Uterus (tissue), 4 donors: ENCODE measurements around the gene ASF1B. TPM values are rescaled to one million over a fixed set of nuclear protein-coding genes. Genes with fewer than 3 reads are reported as not detected.

Experiments
- DNase-seq, 2 donors: peaks; one replicate each; pipeline ENCODE4 v3.0.0-alpha.2; 2019 to 2020
- H3K27ac ChIP-seq, 2 donors: fragments of 200-600 bp; sonication (generic); 1 replicate in 1 of 2; 2 replicates in 1 of 2; pipeline ENCODE4 v1.5.1; 2016 to 2018
- H3K27me3 ChIP-seq, 2 donors: fragments of 200-600 bp; sonication (generic); one replicate each; pipeline ENCODE4 v1.5.1; 2018 to 2019; ENCODE audit warnings: control low read depth in 1 of 2
- H3K36me3 ChIP-seq, 2 donors: fragments of 200-600 bp; sonication (generic); one replicate each; pipeline ENCODE4 v1.5.1; 2019; ENCODE audit warnings: control low read depth in 1 of 2
- H3K4me1 ChIP-seq, 2 donors: fragments of 200-600 bp; sonication (generic); one replicate each; pipeline ENCODE4 v1.5.1; 2018 to 2019; ENCODE audit warnings: control low read depth in 1 of 2
- H3K4me3 ChIP-seq, 2 donors: fragments of 200-600 bp; sonication (generic); 1 replicate in 1 of 2; 2 replicates in 1 of 2; pipeline ENCODE4 v1.5.1; 2018 to 2019; ENCODE audit warnings: mild to moderate bottlenecking in 1 of 2
- H3K9me3 ChIP-seq, 2 donors: fragments of 200-600 bp; sonication (generic); one replicate each; pipeline ENCODE4 v1.5.1; 2019; ENCODE audit warnings: control low read depth in 1 of 2
- CTCF ChIP-seq, 4 experiments: fragments of 200-600 bp in 2 of 4; fragments of 450-650 bp in 2 of 4; sonication (generic) in 2 of 4; IDR thresholded peaks; one replicate each; pipeline ENCODE4 v1.5.1; 2016 to 2019; ENCODE audit warnings: antibody characterized with exemption in 4 of 4, mild to moderate bottlenecking in 2 of 4, moderate library complexity in 1 of 4
- POLR2A ChIP-seq, 2 donors: fragments of 450-650 bp; IDR thresholded peaks; one replicate each; pipeline ENCODE4 v1.6.1; 2016; ENCODE audit warnings: antibody characterized with exemption in 2 of 2, mild to moderate bottlenecking in 1 of 2, moderate library complexity in 1 of 2
- intact Hi-C: fragments of 100-400 bp; cut with DNase I; formaldehyde crosslinking; loops from one replicate; pipeline ENCODE4 v1.15.1; 2023; ENCODE audit warnings: low total_unique reads
- total RNA-seq, 4 donors: library from RNA; depleted of rRNA in 3 of 4; stranded (reverse); fragments of >200 nt in 3 of 4; gene quantifications; one replicate each; pipeline versions ENCODE4 v1.1.0 to v1.2.4, GENCODE V29; 2014 to 2023
- donor health status: DM: yes; HTN: yes; CAD: no.

The ASF1B gene
- total RNA-seq, 4 donors from 2014 or later = 16.7 TPM; not detected in 3

GRCh38 chr19:14086098-14086497 lies 50.3 kb downstream of the ASF1B start:
- DNase-seq = no peak
- Histone ChIP-seq H3K27me3 (no peaks in the 10 kb centered on the region), H3K4me1 (no peaks in the 10 kb centered on the region), H3K27ac (no peak overlapping the region), H3K36me3 (no peaks in the 10 kb centered on the region), H3K4me3 (no peak overlapping the region), H3K9me3 (no peaks in the 10 kb centered on the region)
- TF ChIP-seq CTCF (IDR thresholded peaks at IDR 0.05) (no peak), POLR2A (IDR thresholded peaks at IDR 0.05) (no peak)
- intact Hi-C loops = no loop called here

GRCh38 chr19:14085309-14085995 lies 50.9 kb downstream of the ASF1B start, which contains the start of gene C19orf67:
TSS of gene C19orf67 (minus strand) at chr19:14085783. CDS start at chr19:14085627, 156 bp downstream.
- intact Hi-C loops = no loop called here
- Histone ChIP-seq H3K9me3 (no peaks in the 10 kb centered on the region), H3K27me3 (no peaks in the 10 kb centered on the region), H3K4me1 (no peaks in the 10 kb centered on the region), H3K27ac (no peak within 1 kb of the TSS), H3K36me3 (no peaks in the 10 kb centered on the region), H3K4me3 (no peak within 1 kb of the TSS)
- no peak for DNase-seq
- TF ChIP-seq CTCF (IDR thresholded peaks at IDR 0.05) (no peak), POLR2A (IDR thresholded peaks at IDR 0.05) (no peak)

- Histone ChIP-seq H3K9me3 (no peaks in the 10 kb centered on the region), H3K27me3 (no peaks in the 10 kb centered on the region), H3K4me3 (no peak overlapping the region), H3K4me1 (no peaks in the 10 kb centered on the region), H3K27ac (no peak overlapping the region), H3K36me3 (no peaks in the 10 kb centered on the region)
- TF ChIP-seq POLR2A (IDR thresholded peaks at IDR 0.05) (no peak), CTCF (IDR thresholded peaks at IDR 0.05) (no peak)
- DNase-seq = no peak
- intact Hi-C loops = no loop called here
Measured at GRCh38 chr19:14082675-14082960, 53.8 kb downstream of the ASF1B start.

- intact Hi-C loops = no loop called here
Measured at GRCh38 chr19:14081797-14082674, 54.4 kb downstream of the ASF1B start.

More at GRCh38 chr19:14081797-14082674, 54.4 kb downstream of the ASF1B start:
- Histone ChIP-seq H3K36me3 (no peaks in the 10 kb centered on the region), H3K27me3 (no peaks in the 10 kb centered on the region), H3K4me3 (peak overlapping the region; percentile 66 to 70), H3K4me1 (no peaks in the 10 kb centered on the region), H3K27ac (peak overlapping the region; percentile 89 to 91), H3K9me3 (no peaks in the 10 kb centered on the region)
- TF ChIP-seq POLR2A (IDR thresholded peaks at IDR 0.05) = no peak
- no peak for TF ChIP-seq CTCF (IDR thresholded peaks at IDR 0.05)
- DNase-seq = peak in 1 of 2 donors; percentile 56
